BLaER1 (cell line): ENCODE results near the gene BAHD1.
A peak's percentile ranks its signal among the peaks of the same experiment; 100 is the strongest.
"Not testable (repeated sequence)": the region's sequence is repeated elsewhere in the genome, so short reads cannot be mapped to it uniquely, and the experiment has no call there.

Experiments used
- H3K27ac ChIP-seq: shearing (Covaris generic); formaldehyde crosslinking; 2 replicates; pipeline ENCODE4 v1.8.1; 2022
- H3K27me3 ChIP-seq: shearing (Covaris generic); formaldehyde crosslinking; 2 replicates; pipeline ENCODE4 v1.8.1; 2022
- H3K36me3 ChIP-seq: shearing (Covaris generic); formaldehyde crosslinking; 2 replicates; pipeline ENCODE4 v1.8.1; 2022
- H3K4me1 ChIP-seq: shearing (Covaris generic); formaldehyde crosslinking; 2 replicates; pipeline ENCODE4 v1.8.1; 2022
- H3K4me2 ChIP-seq: shearing (Covaris generic); formaldehyde crosslinking; 2 replicates; pipeline ENCODE4 v1.8.1; 2022
- H3K4me3 ChIP-seq: shearing (Covaris generic); formaldehyde crosslinking; 2 replicates; pipeline ENCODE4 v1.8.1; 2022
- H3K9ac ChIP-seq: shearing (Covaris generic); formaldehyde crosslinking; 2 replicates; pipeline ENCODE4 v1.8.1; 2022
- H3K9me3 ChIP-seq: shearing (Covaris generic); formaldehyde crosslinking; 2 replicates; pipeline ENCODE4 v1.8.1; 2022
- H4K20me1 ChIP-seq: shearing (Covaris generic); formaldehyde crosslinking; 2 replicates; pipeline ENCODE4 v1.8.1; 2022
- Cebpa-rat ChIP-seq: shearing (Covaris generic); IDR thresholded peaks from 2 replicates; pipeline ENCODE4 v1.8.1; 2022

The BAHD1 gene

DNA sequence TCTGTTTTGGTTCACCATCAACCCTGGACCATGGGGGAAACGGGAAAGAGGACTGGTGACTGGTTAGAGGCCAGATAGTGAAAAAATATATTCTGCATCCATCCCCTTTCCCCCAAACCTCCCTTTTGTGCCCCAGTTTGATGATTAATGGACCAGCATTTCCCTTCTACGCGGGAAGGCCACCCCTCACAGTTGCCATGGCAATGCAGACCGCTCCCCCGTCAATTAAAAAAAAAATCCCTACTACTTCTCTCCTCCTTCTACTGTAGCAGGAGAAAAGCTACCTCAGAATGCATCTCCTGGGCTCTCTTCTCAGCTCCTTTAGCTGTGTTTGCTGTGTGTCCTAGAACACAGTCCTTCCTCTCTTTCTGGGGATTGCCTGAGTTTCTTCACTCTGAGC is 4.0 kb downstream of the BAHD1 start:
- Histone ChIP-seq H4K20me1 (peaks cover 87% of the 10 kb centered on the region), H3K4me3 (no peak overlapping the region), H3K27me3 (peaks cover 12% of the 10 kb centered on the region; the same call in 1 of the 2 replicates), H3K4me2 (peak overlapping the region; percentile 97; the same call in 1 of the 2 replicates), H3K27ac (no peak overlapping the region), H3K36me3 (peaks cover 28% of the 10 kb centered on the region), H3K4me1 (peaks cover 32% of the 10 kb centered on the region), H3K9ac (no peak overlapping the region), H3K9me3 (no peaks in the 10 kb centered on the region)
- no peak for TF ChIP-seq Cebpa-rat

DNA sequence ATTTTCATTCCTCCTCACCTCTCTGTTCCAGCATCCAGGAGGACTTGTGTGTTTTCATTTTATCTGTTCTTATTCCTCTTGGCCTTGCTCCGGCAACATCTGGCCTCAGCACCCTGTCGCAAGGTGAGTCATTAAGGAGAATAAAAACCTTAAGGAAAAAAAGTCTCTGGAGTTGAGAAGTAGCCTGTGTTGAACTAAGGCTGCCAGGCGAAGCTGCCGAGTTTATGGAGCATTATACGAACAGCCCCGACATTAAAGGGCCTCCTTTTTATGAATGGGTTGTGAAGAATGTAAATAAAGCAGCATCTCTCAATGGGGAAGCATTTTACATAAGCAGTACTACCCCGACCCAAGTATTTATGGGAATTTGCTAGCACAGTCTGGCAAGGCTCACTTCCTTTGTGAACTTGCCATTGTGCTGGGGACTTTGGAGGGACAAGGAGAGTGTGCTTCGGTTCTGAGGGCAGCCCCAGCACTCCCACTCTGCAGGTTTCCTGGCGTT is 4.7 kb downstream of the BAHD1 start:
- Histone ChIP-seq H3K9me3 (no peaks in the 10 kb centered on the region), H3K27me3 (peaks cover 7% of the 10 kb centered on the region; the same call in 1 of the 2 replicates), H3K9ac (no peak overlapping the region), H3K36me3 (peaks cover 31% of the 10 kb centered on the region), H3K4me2 (no peak overlapping the region), H3K27ac (no peak overlapping the region), H3K4me3 (no peak overlapping the region), H4K20me1 (peaks cover 94% of the 10 kb centered on the region), H3K4me1 (peaks cover 35% of the 10 kb centered on the region)
- no peak for TF ChIP-seq Cebpa-rat

DNA sequence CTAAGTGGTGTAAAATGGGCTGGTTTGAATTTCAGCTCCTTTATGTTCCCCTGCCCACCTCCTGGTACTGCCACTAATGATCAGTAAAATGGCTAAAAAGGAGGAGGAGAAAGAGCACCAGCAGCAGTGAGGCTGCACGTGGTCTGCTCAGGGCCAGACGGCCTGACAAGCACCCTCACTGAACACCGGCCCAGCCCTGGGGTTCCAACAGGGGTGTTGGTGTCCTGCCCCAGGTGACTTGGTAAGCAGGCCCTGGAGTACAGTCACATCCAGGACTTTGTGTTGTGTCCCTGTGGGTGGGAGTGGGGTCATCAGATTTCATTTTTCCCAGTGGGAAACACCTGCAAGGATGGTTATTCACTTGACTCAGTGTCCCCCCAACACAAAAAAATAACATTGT is 5.4 kb downstream of the BAHD1 start:
- Histone ChIP-seq H3K4me1 (peaks cover 42% of the 10 kb centered on the region), H3K4me2 (no peak overlapping the region), H3K27me3 (peaks cover 7% of the 10 kb centered on the region; the same call in 1 of the 2 replicates), H3K4me3 (no peak overlapping the region), H3K9me3 (no peaks in the 10 kb centered on the region), H3K36me3 (peaks cover 31% of the 10 kb centered on the region), H3K27ac (no peak overlapping the region), H4K20me1 (peaks cover 100% of the 10 kb centered on the region), H3K9ac (no peak overlapping the region)
- no peak for TF ChIP-seq Cebpa-rat

DNA sequence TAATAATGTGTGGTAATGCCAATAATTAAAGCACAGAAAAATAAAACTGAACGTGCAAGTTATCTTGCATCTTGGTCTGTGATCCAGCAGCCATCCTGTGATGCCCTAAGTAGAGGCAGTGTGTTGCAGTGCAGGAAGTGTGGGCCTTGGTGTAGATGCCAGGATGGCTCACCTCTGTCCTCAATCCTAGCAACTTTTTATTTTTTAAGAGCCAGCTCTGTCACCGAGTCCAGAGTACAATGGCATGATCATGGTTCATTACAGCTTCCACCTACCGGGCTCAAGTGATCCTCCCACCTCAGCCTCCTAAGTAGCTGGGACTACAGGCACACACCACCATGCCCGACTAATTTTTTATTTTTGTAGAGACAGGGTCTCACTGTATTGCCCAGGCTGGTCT is 7.6 kb downstream of the BAHD1 start:
- Histone ChIP-seq H3K4me2 (no peak overlapping the region), H3K36me3 (peaks cover 31% of the 10 kb centered on the region), H3K27me3 (no peaks in the 10 kb centered on the region), H4K20me1 (peaks cover 100% of the 10 kb centered on the region), H3K27ac (no peak overlapping the region), H3K4me3 (no peak overlapping the region), H3K4me1 (peaks cover 54% of the 10 kb centered on the region), H3K9ac (no peak overlapping the region), H3K9me3 (no peaks in the 10 kb centered on the region)
- no peak for TF ChIP-seq Cebpa-rat

DNA sequence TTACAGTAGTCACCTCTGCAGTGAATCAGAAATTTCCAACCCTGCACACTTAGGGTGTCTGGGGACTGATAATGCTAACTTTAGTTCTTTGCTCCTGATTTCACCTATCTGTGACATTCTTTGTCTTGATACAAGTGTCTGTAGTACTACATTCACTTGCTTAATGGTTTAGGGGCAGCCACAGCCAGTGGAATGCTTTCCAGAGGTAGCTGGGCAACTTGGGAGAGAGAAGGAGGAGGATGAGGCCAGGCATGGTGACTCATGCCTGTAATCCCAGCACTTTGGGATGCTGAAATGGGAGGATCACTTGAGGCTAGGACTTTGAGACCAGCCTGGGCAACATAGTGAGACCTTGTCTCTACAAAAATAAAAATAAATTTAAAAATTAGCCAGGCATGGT is 8.5 kb downstream of the BAHD1 start:
- H3K9ac ChIP-seq = no peak overlapping the region
- no peak overlapping the region for H3K27ac ChIP-seq
- no peak overlapping the region for H3K4me3 ChIP-seq
- H3K4me2 ChIP-seq = no peak overlapping the region
- TF ChIP-seq Cebpa-rat = no peak
- H3K36me3 ChIP-seq = peaks cover 31% of the 10 kb centered on the region
- H4K20me1 ChIP-seq = peaks cover 100% of the 10 kb centered on the region
- H3K4me1 ChIP-seq = peaks cover 54% of the 10 kb centered on the region
- no peaks in the 10 kb centered on the region for H3K27me3 ChIP-seq
- H3K9me3 ChIP-seq = no peaks in the 10 kb centered on the region

DNA sequence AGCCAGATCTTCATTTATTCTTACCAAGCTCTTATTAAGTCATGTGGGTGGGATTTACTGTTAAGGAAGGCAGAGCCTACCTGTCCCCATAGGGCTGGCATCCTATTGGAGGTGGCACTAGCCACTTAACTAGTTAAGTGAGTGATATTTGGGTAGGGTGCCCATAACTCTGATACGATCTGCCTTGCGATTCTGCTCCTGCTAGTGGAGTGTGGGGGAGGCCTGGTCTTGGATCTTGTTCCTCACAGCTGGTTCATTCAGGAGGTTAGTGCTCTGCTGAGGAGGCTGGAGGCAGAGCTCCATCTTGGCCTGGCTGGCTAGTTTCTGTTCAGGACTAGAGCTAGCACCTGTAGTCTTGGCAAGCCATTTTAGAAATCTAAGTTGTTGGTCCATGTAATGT is 9.3 kb downstream of the BAHD1 start:
- Histone ChIP-seq H4K20me1 (peaks cover 100% of the 10 kb centered on the region), H3K36me3 (peaks cover 31% of the 10 kb centered on the region), H3K27ac (no peak overlapping the region), H3K9ac (no peak overlapping the region), H3K4me3 (no peak overlapping the region), H3K9me3 (no peaks in the 10 kb centered on the region), H3K4me1 (peaks cover 54% of the 10 kb centered on the region), H3K27me3 (no peaks in the 10 kb centered on the region), H3K4me2 (no peak overlapping the region)
- no peak for TF ChIP-seq Cebpa-rat

DNA sequence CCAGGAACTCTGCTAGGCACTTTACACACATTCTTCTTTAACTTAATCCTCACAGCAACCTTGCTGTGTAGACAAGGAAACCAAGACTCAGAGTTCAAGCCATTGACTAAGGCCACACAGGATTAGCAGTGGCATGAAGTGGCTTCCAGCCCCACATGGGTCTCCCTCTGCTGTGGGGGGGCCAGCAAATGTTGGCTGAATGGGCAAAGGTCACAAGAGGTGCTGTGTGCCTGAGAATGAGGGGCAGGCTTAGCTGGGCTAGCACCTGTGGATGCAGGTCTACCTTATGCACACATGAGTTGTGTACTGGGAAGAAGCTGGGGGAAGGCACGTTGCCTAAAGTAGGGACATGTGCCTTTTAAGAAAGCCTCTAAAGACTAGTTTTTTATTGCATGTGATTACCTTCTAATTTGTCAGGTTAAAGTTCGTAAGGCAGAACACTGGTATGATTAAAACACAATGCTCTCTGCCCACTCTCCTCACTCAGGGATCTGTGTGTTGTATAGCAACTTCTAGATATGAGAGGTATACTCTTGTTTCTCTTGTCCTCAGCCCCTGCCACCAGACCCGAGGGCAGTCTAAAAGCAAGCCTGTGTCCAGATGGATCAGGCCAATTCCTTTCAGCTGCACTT is 10.9 kb downstream of the BAHD1 start:
- no peak overlapping the region for H3K27ac ChIP-seq
- H3K9me3 ChIP-seq = no peaks in the 10 kb centered on the region
- peak overlapping the region; percentile 69 for H3K4me2 ChIP-seq
- peaks cover 20% of the 10 kb centered on the region for H3K36me3 ChIP-seq
- H4K20me1 ChIP-seq = peaks cover 100% of the 10 kb centered on the region
- TF ChIP-seq Cebpa-rat = no peak
- peak overlapping the region; percentile 37; the same call in 1 of the 2 replicates for H3K9ac ChIP-seq
- no peaks in the 10 kb centered on the region for H3K27me3 ChIP-seq
- no peak overlapping the region for H3K4me3 ChIP-seq
- H3K4me1 ChIP-seq = peaks cover 70% of the 10 kb centered on the region

DNA sequence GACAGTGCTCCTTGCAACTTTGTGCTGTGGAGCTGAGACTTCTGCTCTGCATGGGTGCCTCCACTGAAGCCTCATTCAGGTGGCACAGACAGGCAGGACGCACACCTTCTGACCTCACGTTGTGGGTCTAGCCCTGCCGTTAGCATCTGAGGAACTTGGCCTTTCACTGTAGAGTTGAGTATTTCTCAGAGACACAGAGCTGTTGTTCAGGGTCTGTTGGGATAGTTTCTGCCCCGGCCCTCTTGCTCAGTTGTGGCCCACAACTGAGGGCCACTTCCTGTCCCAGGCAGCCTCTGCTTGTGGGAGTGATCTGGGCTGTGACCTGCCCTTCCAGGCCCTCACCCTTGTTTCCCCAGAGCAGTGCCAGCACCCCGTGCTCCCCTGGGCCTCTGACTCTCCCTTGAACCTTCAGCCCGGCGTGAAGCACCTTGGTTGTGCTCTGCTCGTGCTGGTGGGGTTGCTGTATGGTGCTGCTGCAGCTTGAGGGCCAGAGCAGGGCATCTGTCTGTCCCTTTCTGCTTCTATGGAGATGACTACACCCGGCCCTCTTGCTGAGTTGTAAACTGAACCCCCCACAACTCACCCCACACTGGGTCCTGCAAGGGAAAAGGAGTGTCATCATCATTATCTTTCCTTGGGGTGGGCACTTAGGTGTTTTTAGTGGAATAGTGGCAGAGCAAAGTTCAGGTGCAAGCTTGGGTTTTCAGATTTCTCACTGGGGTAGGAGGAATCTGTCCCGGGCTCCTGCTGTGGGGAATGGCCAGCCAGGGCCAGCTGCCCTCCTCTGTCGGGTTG is 11.7 kb downstream of the BAHD1 start:
- Histone ChIP-seq H3K27me3 (no peaks in the 10 kb centered on the region), H3K4me2 (peak overlapping the region; percentile 69)

DNA sequence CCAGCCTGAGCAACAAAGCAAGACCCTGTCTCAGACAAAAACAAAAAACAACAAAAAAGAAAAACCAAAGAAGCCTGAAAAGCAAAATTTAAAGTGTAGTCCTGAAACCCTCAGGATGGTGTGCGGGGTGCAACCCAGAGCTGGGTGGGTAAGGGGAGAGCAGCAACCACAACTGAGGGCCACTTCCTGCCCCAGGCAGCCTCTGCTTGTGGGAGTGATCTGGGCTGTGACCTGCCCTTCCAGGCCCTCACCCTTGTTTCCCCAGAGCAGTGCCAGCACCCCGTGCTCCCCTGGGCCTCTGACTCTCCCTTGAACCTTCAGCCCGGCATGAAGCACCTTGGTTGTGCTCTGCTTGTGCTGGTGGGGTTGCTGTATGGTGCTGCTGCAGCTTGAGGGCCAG is 13.2 kb downstream of the BAHD1 start:
- H3K4me1 ChIP-seq = peaks cover 88% of the 10 kb centered on the region
- H4K20me1 ChIP-seq = peaks cover 100% of the 10 kb centered on the region

More for the DNA sequence above, 11.7 kb downstream of the BAHD1 start:
- Histone ChIP-seq H3K36me3 (peaks cover 18% of the 10 kb centered on the region), H3K27ac (peak overlapping the region; percentile 45; the same call in 1 of the 2 replicates), H3K9me3 (no peaks in the 10 kb centered on the region), H3K9ac (peak overlapping the region; percentile 37; the same call in 1 of the 2 replicates), H4K20me1 (peaks cover 100% of the 10 kb centered on the region), H3K4me1 (peaks cover 78% of the 10 kb centered on the region), H3K4me3 (no peak overlapping the region)
- TF ChIP-seq Cebpa-rat = no peak

DNA sequence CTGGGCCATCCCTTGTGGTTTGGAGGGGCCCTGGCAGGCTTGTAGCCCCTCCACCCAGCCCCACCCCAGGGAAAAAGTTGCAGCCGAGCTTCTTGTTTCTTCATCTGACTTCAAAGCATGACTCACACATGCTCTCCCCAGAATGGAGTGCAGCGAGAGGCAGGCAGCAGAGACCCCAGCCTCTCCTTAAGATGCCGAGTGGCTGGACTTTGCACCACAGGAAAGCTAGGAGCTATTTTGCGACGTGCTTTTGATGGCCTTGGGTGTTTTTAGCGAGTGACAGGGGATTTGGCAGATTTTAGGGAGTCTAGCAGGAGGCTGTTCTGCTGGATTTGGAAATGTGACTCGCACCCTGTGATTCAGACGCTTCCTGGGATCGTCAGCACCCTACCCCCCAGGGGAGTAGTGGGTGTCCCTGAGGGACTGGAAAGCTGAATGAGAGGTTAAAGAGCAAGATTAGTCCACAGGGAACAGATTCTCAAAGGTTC is 14.2 kb downstream of the BAHD1 start:
- peak overlapping the region; percentile 23; the same call in 1 of the 2 replicates for H3K27ac ChIP-seq
- peaks cover 85% of the 10 kb centered on the region for H3K4me1 ChIP-seq
- H3K27me3 ChIP-seq = no peaks in the 10 kb centered on the region
- no peak overlapping the region for H3K4me3 ChIP-seq
- H4K20me1 ChIP-seq = peaks cover 100% of the 10 kb centered on the region
- H3K4me2 ChIP-seq = peak overlapping the region; percentile 69
- H3K9ac ChIP-seq = peak overlapping the region; percentile 11; the same call in 1 of the 2 replicates
- H3K9me3 ChIP-seq = no peaks in the 10 kb centered on the region
- no peak for TF ChIP-seq Cebpa-rat
- peaks cover 26% of the 10 kb centered on the region for H3K36me3 ChIP-seq

More for the DNA sequence above, 13.2 kb downstream of the BAHD1 start:
- peak overlapping the region; percentile 23; the same call in 1 of the 2 replicates for H3K27ac ChIP-seq
- H3K4me2 ChIP-seq = peak overlapping the region; percentile 69
- not testable (repeated sequence) for H3K27me3 ChIP-seq, H3K4me3 ChIP-seq, H3K9me3 ChIP-seq
- H3K9ac ChIP-seq = peak overlapping the region; percentile 11; the same call in 1 of the 2 replicates
- H3K36me3 ChIP-seq = peaks cover 25% of the 10 kb centered on the region
